GM12878 (cell line): ENCODE measurements around the gene TBX10. TPM values are rescaled to one million over a fixed set of nuclear protein-coding genes. Genes with fewer than 3 reads are reported as not detected.

Experiments used
- ATF7 ChIP-seq: fragments of 450-650 bp; IDR thresholded peaks from 2 replicates; pipeline ENCODE4 v1.6.1; 2016; ENCODE audit warnings: low read depth, mild to moderate bottlenecking
- BACH1 ChIP-seq: fragments of 450-650 bp; IDR thresholded peaks from 2 replicates; pipeline ENCODE4 v1.6.1; 2017; ENCODE audit warnings: mild to moderate bottlenecking, borderline replicate concordance
- BHLHE40 ChIP-seq, 2 experiments: fragments of 450-650 bp in 1 of 2; IDR thresholded peaks; 2 replicates each; pipeline ENCODE4 v1.6.1; 2011 to 2017; ENCODE audit warnings: low read depth in 2 of 2, borderline replicate concordance in 1 of 2, improper control_type of control experiment in 1 of 2, low read length in 1 of 2, mild to moderate bottlenecking in 1 of 2
- CHD2 ChIP-seq: IDR thresholded peaks from 2 replicates; pipeline ENCODE4 v1.6.1; 2011; ENCODE audit warnings: low read depth, low read length, improper control_type of control experiment, borderline replicate concordance
- EED ChIP-seq: sonication (generic); IDR thresholded peaks from 2 replicates; pipeline ENCODE4 v1.6.1; 2016; ENCODE audit warnings: antibody characterized with exemption, low read depth
- JUND ChIP-seq: IDR thresholded peaks from 2 replicates; pipeline ENCODE4 v1.6.1; 2012; ENCODE audit warnings: low read depth, mild to moderate bottlenecking, low read length, improper control_type of control experiment, moderate library complexity
- MEF2B ChIP-seq: fragments of 450-650 bp; IDR thresholded peaks from 2 replicates; pipeline ENCODE4 v1.6.1; 2018; ENCODE audit warnings: mild to moderate bottlenecking, moderate library complexity; ENCODE audit not compliant: partially characterized antibody, poor library complexity, severe bottlenecking
- MXI1 ChIP-seq: fragments of 150-350 bp; IDR thresholded peaks from 2 replicates; pipeline ENCODE4 v1.6.1; 2011; ENCODE audit warnings: low read depth, mild to moderate bottlenecking, inconsistent platforms, low read length, improper control_type of control experiment
- TCF7 ChIP-seq: IDR thresholded peaks from 2 replicates; pipeline ENCODE4 v1.6.1; 2014; ENCODE audit warnings: antibody characterized with exemption, borderline replicate concordance
- YY1 ChIP-seq: IDR thresholded peaks from 2 replicates; pipeline ENCODE4 v1.6.1; 2011; ENCODE audit warnings: low read depth, mild to moderate bottlenecking, low read length
- ZNF207 ChIP-seq: fragments of 450-650 bp; IDR thresholded peaks from 2 replicates; pipeline ENCODE4 v1.6.1; 2014; ENCODE audit warnings: antibody characterized with exemption, mild to moderate bottlenecking, borderline replicate concordance
- ZNF217 ChIP-seq: fragments of 450-650 bp; IDR thresholded peaks from 2 replicates; pipeline ENCODE4 v1.6.1; 2017; ENCODE audit warnings: antibody characterized with exemption, mild to moderate bottlenecking
- ZNF24 ChIP-seq: fragments of 450-650 bp; IDR thresholded peaks from 2 replicates; pipeline ENCODE4 v1.6.1; 2017; ENCODE audit warnings: antibody characterized with exemption, mild to moderate bottlenecking
- ZNF687 ChIP-seq: fragments of 450-650 bp; IDR thresholded peaks from 2 replicates; pipeline ENCODE4 v1.6.1; 2017; ENCODE audit warnings: mild to moderate bottlenecking, moderate library complexity
- polyA plus RNA-seq, 11 experiments: library from polyadenylated mRNA; depleted of rRNA in 4 of 11; unstranded in 6 of 11; stranded (reverse) in 5 of 11; fragments of >200 nt; fragmentation: Nextera tagmentation in 4 of 11; fragmentation: Illumina TruSeq in 1 of 11; extraction: Ambion mirVana in 4 of 11; extraction: Trizol in 1 of 11; gene quantifications; 1 replicate in 1 of 11; 2 replicates in 10 of 11; pipeline versions ENCODE4 v1.2.1 to v1.2.3, GENCODE V29; 2011 to 2016; ENCODE audit warnings: inconsistent platforms in 2 of 11, missing spikeins in 2 of 11, low read depth in 1 of 11
- total RNA-seq, 4 experiments: library from RNA; depleted of rRNA in 3 of 4; stranded (reverse); fragments of >200 nt in 3 of 4; fragmentation: Illumina TruSeq in 1 of 4; extraction: Trizol in 1 of 4; gene quantifications; 2 replicates each; pipeline versions ENCODE4 v1.2.1 to v1.2.3, GENCODE V29; 2013 to 2021
- TF ChIP-seq, protein P1 (sequence below): fragments of 450-650 bp; IDR thresholded peaks from 2 replicates; pipeline ENCODE4 v1.6.1; 2018; ENCODE audit warnings: mild to moderate bottlenecking, low read depth, moderate library complexity; ENCODE audit not compliant: partially characterized antibody
- TF ChIP-seq, protein P2 (sequence below): fragments of 150-350 bp; IDR thresholded peaks from 2 replicates; pipeline ENCODE4 v1.6.1; 2016; ENCODE audit warnings: low read depth, low read length

TBX10 gene
- total and polyA plus RNA-seq, 10 of the 15 experiments (the other 5 are each of a cell fraction or from before 2014, with no cell fraction given), result 0.10 to 0.44 (median 0.20) TPM; not detected in 4

GRCh38 chr11:67583247-67584204 lies 56.0 kb downstream of the TBX10 start, which contains the start of gene GSTP1 (continued):
- TF ChIP-seq, protein P1, sequence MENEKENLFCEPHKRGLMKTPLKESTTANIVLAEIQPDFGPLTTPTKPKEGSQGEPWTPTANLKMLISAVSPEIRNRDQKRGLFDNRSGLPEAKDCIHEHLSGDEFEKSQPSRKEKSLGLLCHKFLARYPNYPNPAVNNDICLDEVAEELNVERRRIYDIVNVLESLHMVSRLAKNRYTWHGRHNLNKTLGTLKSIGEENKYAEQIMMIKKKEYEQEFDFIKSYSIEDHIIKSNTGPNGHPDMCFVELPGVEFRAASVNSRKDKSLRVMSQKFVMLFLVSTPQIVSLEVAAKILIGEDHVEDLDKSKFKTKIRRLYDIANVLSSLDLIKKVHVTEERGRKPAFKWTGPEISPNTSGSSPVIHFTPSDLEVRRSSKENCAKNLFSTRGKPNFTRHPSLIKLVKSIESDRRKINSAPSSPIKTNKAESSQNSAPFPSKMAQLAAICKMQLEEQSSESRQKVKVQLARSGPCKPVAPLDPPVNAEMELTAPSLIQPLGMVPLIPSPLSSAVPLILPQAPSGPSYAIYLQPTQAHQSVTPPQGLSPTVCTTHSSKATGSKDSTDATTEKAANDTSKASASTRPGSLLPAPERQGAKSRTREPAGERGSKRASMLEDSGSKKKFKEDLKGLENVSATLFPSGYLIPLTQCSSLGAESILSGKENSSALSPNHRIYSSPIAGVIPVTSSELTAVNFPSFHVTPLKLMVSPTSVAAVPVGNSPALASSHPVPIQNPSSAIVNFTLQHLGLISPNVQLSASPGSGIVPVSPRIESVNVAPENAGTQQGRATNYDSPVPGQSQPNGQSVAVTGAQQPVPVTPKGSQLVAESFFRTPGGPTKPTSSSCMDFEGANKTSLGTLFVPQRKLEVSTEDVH, result no peak
- TF ChIP-seq ZNF24, result peak; percentile 69; the same call in 1 of the 2 replicates
- peak; percentile 31 to 79; a peak in 3 of 4 replicates for TF ChIP-seq BHLHE40 (IDR thresholded peaks at IDR 0.05; ENCODE audit: borderline replicate concordance in 1 of 2, low read depth in 2 of 2, low read length in 1 of 2)
- no peak for TF ChIP-seq TCF7
- TF ChIP-seq MXI1, result peak; percentile 56
- TF ChIP-seq, protein P2, sequence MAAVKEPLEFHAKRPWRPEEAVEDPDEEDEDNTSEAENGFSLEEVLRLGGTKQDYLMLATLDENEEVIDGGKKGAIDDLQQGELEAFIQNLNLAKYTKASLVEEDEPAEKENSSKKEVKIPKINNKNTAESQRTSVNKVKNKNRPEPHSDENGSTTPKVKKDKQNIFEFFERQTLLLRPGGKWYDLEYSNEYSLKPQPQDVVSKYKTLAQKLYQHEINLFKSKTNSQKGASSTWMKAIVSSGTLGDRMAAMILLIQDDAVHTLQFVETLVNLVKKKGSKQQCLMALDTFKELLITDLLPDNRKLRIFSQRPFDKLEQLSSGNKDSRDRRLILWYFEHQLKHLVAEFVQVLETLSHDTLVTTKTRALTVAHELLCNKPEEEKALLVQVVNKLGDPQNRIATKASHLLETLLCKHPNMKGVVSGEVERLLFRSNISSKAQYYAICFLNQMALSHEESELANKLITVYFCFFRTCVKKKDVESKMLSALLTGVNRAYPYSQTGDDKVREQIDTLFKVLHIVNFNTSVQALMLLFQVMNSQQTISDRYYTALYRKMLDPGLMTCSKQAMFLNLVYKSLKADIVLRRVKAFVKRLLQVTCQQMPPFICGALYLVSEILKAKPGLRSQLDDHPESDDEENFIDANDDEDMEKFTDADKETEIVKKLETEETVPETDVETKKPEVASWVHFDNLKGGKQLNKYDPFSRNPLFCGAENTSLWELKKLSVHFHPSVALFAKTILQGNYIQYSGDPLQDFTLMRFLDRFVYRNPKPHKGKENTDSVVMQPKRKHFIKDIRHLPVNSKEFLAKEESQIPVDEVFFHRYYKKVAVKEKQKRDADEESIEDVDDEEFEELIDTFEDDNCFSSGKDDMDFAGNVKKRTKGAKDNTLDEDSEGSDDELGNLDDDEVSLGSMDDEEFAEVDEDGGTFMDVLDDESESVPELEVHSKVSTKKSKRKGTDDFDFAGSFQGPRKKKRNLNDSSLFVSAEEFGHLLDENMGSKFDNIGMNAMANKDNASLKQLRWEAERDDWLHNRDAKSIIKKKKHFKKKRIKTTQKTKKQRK, result no peak
- no peak for TF ChIP-seq ATF7
- TF ChIP-seq BACH1, result peak; percentile 100
- TF ChIP-seq YY1, result no peak
- TF ChIP-seq EED, result peak; percentile 77; the same call in 1 of the 2 replicates
- peak; percentile 89; the same call in 1 of the 2 replicates for TF ChIP-seq ZNF207
- peak; percentile 91 for TF ChIP-seq ZNF687
- peak; percentile 70 for TF ChIP-seq MEF2B
- TF ChIP-seq JUND, result 0 out of 2 replicates have a peak, but pooled peaks have one; percentile 41
- peak; percentile 80; the same call in 1 of the 2 replicates for TF ChIP-seq ZNF217
- TF ChIP-seq CHD2, result peak; percentile 56; the same call in 1 of the 2 replicates
